Body of pancreas (tissue), 4 donors: ENCODE data around the gene TBX1.

ENCODE experiments used
- POLR2A ChIP-seq, 3 donors: fragments of 450-650 bp; IDR thresholded peaks; one replicate each; pipeline ENCODE4 v1.6.1; 2016; ENCODE audit warnings: antibody characterized with exemption in 3 of 3, mild to moderate bottlenecking in 2 of 3
- TF ChIP-seq, protein P1 (sequence below), 7 experiments: fragments of 450-650 bp in 4 of 7; fragments of 200-600 bp in 3 of 7; sonication (generic) in 3 of 7; IDR thresholded peaks; one replicate each; pipeline ENCODE4 v1.5.1; 2016 to 2019; ENCODE audit warnings: antibody characterized with exemption in 7 of 7

- TF ChIP-seq, protein P1, sequence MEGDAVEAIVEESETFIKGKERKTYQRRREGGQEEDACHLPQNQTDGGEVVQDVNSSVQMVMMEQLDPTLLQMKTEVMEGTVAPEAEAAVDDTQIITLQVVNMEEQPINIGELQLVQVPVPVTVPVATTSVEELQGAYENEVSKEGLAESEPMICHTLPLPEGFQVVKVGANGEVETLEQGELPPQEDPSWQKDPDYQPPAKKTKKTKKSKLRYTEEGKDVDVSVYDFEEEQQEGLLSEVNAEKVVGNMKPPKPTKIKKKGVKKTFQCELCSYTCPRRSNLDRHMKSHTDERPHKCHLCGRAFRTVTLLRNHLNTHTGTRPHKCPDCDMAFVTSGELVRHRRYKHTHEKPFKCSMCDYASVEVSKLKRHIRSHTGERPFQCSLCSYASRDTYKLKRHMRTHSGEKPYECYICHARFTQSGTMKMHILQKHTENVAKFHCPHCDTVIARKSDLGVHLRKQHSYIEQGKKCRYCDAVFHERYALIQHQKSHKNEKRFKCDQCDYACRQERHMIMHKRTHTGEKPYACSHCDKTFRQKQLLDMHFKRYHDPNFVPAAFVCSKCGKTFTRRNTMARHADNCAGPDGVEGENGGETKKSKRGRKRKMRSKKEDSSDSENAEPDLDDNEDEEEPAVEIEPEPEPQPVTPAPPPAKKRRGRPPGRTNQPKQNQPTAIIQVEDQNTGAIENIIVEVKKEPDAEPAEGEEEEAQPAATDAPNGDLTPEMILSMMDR (IDR thresholded peaks at IDR 0.05): peak in 3 of 7 experiments; percentile 10 to 29 (median 15)
- no peak for TF ChIP-seq POLR2A (IDR thresholded peaks at IDR 0.05)
These were observed 37.2 kb upstream of the TBX1 start, which contains the start of gene GP1BB for GRCh38 chr22:19723232-19723982.
